Stimulated activated CD8-positive, alpha-beta memory T cell treated with anti-CD3 and anti-CD28 coated beads, Interleukin-7, amount 100 ng/mL, for 1 hour (primary cell): ENCODE results near the gene ANGEL2.
"Not testable (repeated sequence)": the region's sequence is repeated elsewhere in the genome, so short reads cannot be mapped to it uniquely, and the experiment has no call there.

ENCODE experiments used
- DNase-seq, 2 donors: peaks; one replicate each; pipeline ENCODE4 v3.0.0-alpha.2; 2020; ENCODE audit warnings: low read depth in 2 of 2

The ANGEL2 gene, protein sequence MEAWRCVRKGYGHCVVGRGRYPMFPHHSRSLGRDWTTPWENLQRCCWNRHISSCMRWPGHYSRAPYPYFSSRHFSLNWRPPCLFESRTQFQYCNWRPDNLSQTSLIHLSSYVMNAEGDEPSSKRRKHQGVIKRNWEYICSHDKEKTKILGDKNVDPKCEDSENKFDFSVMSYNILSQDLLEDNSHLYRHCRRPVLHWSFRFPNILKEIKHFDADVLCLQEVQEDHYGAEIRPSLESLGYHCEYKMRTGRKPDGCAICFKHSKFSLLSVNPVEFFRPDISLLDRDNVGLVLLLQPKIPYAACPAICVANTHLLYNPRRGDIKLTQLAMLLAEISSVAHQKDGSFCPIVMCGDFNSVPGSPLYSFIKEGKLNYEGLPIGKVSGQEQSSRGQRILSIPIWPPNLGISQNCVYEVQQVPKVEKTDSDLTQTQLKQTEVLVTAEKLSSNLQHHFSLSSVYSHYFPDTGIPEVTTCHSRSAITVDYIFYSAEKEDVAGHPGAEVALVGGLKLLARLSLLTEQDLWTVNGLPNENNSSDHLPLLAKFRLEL

GRCh38 chr1:213015099-213016050 is at the start of gene ANGEL2:
Gene ANGEL2, minus strand, starts transcription at chr1:213015867. Its CDS starts 196 bp downstream, at chr1:213015671.
- peak; percentile 85 to 91 for DNase-seq

DNA sequence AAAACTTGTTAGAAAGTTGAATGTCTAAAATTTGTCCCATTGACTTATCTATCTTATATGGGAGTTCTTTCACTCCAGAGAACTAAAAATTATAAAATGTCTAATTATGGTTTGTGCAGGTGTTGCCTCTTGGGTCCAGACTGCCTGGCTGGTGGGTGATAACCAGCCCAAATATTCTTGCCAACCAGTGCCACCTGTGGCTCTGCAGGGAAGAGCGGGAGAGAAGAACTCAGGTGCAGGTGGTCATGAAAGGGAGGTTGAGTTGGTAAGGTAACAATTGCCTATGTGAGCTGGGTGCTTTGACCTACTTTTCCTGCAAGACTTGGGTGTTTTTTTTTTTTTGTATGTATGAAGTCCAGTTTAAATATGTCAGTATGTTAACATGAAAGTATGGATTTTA is 45.6 kb upstream of the ANGEL2 start:
- no peak for DNase-seq

DNA sequence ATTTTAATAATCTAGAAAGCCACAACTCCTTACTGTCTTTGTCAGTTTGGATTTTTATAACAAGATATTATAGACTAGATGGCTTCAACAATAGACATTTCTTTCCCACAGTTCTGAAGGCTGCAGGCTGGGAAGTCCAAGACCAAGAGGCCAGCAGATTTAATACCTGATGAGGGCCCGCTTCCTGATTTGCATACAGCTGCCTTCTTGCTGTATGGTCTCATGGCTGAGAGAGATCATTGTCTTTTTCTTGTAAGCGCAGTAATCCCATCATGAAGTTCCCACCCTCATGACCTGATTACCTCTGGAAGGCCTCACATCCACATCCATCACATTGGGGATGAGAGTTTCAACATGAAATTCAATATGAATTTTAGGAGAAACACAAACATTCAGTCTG is 45.2 kb upstream of the ANGEL2 start:
- DNase-seq, result no peak

- DNase-seq, result no peak
These were observed 41.8 kb upstream of the ANGEL2 start for GRCh38 chr1:213057264-213058059.

DNA sequence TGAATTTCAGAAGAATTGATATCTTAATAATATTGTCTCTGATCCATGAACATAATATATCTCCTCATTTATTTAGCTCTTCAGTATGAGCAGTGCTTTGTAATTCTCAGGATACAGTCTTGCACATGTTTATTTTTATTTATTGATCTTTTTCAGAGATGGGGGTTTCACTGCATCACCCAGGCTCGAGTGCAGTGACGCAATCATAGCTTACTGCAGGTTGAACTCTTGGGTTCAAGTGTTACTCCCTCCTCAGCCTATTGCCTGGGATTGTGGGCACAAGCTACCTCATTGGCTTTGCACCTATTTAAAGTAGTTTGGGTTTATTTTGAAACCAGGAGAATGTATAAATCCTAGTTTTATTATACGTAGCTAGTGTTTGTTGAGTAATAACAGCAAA is 40.1 kb upstream of the ANGEL2 start:
- no peak for DNase-seq

DNA sequence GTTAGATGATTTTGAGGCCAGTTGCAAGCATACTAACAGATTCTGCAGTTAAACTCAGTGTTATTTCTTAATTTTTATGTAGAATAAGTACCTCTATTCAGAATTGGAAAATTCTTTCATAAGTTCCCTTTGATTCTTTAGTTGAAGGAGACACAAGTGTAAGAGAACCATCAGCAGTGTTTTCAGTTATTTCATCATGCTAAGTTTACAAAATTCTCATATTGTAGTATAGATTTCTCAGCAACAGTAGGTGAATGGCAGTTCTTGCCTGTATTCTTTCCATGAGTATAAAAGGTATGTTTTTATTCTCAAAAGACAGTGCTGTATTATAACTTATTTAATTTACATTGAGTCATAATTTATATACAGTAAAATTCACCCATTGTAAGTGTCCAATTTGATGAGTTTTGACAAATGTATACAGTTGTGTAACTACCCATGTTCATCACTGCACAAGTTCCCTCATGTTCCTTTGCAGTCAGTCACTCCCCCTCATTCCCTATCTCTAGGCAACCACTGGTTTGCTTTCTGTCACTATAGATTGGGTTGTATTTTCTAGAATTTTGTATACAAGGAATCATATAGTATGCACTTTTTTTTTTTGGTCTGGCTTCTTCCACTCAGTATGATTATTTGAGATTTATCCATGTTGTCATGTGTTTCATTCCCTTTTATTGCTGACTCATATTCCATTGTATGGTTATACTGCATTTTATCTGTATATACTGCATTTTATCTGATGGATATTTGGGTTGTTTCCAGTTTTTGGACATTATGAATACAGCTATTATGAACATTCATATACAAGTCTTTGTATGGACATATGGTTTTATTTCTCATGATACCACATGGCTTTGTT is 39.3 kb upstream of the ANGEL2 start:
- no peak for DNase-seq

DNA sequence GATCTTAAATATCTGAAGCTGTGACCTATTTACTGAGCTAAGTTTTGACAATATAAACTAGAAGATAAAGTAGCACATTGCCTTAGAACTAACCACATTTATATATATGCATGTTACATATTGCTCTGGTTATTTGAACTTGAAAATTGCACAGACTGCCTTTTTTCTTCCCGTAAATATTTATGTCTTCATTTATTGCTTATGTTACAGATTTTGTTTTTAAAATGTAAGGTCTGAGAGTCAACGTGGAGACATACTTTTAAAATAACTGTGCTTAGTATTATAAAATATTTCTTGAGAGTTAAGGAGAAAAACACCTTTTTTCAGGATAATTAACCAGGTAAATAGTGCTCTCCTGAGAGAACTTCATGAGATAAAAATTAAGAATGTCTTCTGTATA is 38.5 kb upstream of the ANGEL2 start:
- no peak for DNase-seq

DNA sequence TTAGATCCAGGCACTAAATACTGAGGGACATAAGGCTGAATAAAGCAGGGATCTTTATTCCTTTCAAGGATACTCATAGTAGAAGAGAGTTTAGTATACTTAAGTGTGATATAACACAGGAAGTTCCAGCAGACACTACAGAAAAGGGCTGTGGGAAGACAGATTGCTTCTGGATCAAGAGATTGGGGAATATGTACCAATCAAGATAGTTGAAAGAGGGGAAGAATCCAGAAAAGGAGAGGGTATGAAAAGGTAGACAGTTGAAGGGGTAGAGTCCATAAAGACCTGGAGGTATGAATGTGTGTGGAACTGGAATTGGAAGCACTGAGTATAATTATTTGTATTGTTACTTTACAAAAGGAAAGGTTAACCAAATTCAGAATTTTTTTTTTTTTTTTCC is 37.8 kb upstream of the ANGEL2 start:
- no peak for DNase-seq

DNA sequence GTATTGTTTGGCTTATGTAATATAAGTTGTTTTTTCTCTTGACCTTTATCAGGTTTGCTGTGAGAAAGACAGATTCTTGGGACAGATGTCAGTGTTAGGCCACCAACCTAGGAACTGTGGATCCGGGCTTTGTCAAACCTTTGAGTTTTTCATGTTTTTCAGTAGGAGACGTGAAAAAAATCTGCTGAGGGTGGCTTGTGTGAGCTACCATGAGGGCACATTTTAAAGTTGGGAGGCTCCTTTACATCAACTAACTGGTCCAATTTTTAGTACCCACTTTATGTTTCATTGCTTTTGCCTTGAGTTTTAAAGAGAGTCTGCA is 36.2 kb upstream of the ANGEL2 start:
- DNase-seq, result no peak

- peak; percentile 64 to 66 for DNase-seq
These were observed 35.6 kb upstream of the ANGEL2 start, which contains the start of gene RPS6KC1 for GRCh38 chr1:213051127-213051880. Gene RPS6KC1, plus strand, starts transcription at chr1:213051241. Its CDS starts 164 bp downstream, at chr1:213051405.

- DNase-seq, result no peak
These were observed 35.1 kb upstream of the ANGEL2 start for GRCh38 chr1:213050745-213051126.

- no peak for DNase-seq
These were observed 33.6 kb upstream of the ANGEL2 start for GRCh38 chr1:213049232-213049631.

DNA sequence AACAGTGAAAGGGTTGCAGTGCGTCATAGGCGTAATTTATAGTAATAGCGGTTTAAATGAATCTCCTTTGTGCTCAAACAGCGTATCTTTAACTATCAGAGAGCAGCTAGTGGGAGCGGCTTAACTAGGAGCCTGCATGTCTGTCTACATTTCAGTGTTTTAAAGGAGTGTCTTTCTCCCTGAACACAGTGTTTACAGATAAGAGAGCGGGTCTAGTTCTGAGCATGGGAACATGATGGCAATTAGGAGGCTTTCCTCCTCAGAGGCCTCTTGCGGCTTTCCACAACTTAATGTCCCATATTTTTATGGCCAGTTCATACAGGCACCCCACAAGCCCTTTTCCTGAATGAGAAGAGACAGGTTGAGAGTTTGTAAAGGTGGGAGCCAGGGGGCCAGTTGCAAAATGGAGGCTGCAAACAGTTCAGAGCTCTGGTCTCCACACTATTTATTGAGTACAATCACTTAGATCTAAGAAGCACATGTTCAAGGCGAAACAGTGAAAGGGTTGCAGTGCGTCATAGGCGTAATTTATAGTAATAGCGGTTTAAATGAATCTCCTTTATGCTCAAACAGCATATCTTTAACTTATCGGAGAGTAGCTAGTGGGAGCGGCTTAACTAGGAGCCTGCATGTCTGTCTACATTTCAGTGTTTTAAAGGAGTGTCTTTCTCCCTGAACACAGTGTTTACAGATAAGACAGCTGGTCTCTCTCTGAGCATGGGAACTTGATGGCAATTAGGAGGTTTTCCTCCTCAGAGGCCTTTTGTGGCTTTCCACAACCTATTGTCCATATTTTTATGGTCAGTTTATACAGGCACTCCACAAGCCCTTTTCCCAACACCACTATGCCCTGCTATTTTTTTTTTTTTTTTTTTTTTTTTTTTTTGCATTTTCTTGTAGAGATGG is 29.9 kb upstream of the ANGEL2 start:
- DNase-seq, result not testable (repeated sequence)

- no peak for DNase-seq
These were observed 25.8 kb upstream of the ANGEL2 start for GRCh38 chr1:213041443-213041842.

GRCh38 chr1:213035573-213035972 is 19.9 kb upstream of the ANGEL2 start:
- DNase-seq, result no peak

GRCh38 chr1:213034713-213035112 is 19.0 kb upstream of the ANGEL2 start:
- no peak for DNase-seq

GRCh38 chr1:213032651-213033050 is 17.0 kb upstream of the ANGEL2 start:
- DNase-seq, result no peak

GRCh38 chr1:213027024-213027423 is 11.4 kb upstream of the ANGEL2 start:
- not testable (repeated sequence) for DNase-seq

GRCh38 chr1:213020016-213020415 is 4.3 kb upstream of the ANGEL2 start:
- no peak for DNase-seq
